Naive thymus-derived CD4-positive, alpha-beta T cell (primary cell): Measurements from ENCODE around the gene TRAPPC13. TPM values are rescaled to one million over a fixed set of nuclear protein-coding genes. Genes with fewer than 3 reads are reported as not detected.

ENCODE experiments used
- ATAC-seq: fragments of 150-1000 bp; cut with Tn5 transposase; 2 replicates; pipeline ENCODE4 v1.10.0; 2021; ENCODE audit warnings: mild to moderate bottlenecking, moderate library complexity
- CTCF ChIA-PET: fragments of 350-600 bp; sonication (Branson Sonifier 250); formaldehyde crosslinking; loops from one replicate; lab custom pipeline; 2021; ENCODE audit warnings: antibody characterized with exemption; lab: Charles Lee
- POLR2A ChIA-PET: fragments of 350-600 bp; sonication (Branson Sonifier 250); formaldehyde crosslinking; loops from one replicate; lab custom pipeline; 2021; ENCODE audit warnings: antibody characterized with exemption, inconsistent platforms; lab: Charles Lee
- DNase-seq, 9 donors: peaks; one replicate each; pipeline versions ENCODE4 v3.0.0 to v3.0.0-alpha.2; 2020 to 2022; ENCODE audit warnings: mixed read lengths in 1 of 9
- H3K27ac ChIP-seq: one replicate; pipeline ENCODE4 v1.7.0; 2013; ENCODE audit warnings: mild to moderate bottlenecking, low read depth, low read length, moderate library complexity
- H3K27me3 ChIP-seq, 2 donors: one replicate each; pipeline ENCODE4 v1.7.0; 2013; ENCODE audit warnings: low read length in 2 of 2, mild to moderate bottlenecking in 2 of 2, moderate library complexity in 2 of 2; ENCODE audit not compliant: control insufficient read depth in 2 of 2, insufficient read depth in 2 of 2
- H3K36me3 ChIP-seq, 3 experiments: 1 replicate in 2 of 3; 2 replicates in 1 of 3; pipeline ENCODE4 v1.7.0; 2013; ENCODE audit warnings: low read length in 3 of 3, mild to moderate bottlenecking in 3 of 3, moderate library complexity in 1 of 3; ENCODE audit not compliant: insufficient read depth in 3 of 3, control insufficient read depth in 2 of 3
- H3K4me1 ChIP-seq, 2 donors: one replicate each; pipeline ENCODE4 v1.7.0; 2013; ENCODE audit warnings: low read length in 2 of 2, mild to moderate bottlenecking in 2 of 2, moderate library complexity in 1 of 2; ENCODE audit not compliant: control insufficient read depth in 2 of 2, insufficient read depth in 2 of 2
- H3K4me3 ChIP-seq: 2 replicates; pipeline ENCODE4 v1.7.0; 2013; ENCODE audit warnings: mild to moderate bottlenecking, low read length
- H3K9me3 ChIP-seq, 3 experiments: 1 replicate in 2 of 3; 2 replicates in 1 of 3; pipeline ENCODE4 v1.7.0; 2013; ENCODE audit warnings: low read length in 3 of 3; ENCODE audit not compliant: control insufficient read depth in 2 of 3
- H3K27ac Mint-ChIP-seq, 9 donors: one replicate each; pipeline ENCODE4 v1.8.0; 2020 to 2022; ENCODE audit warnings: mixed read lengths in 9 of 9, mild to moderate bottlenecking in 8 of 9, moderate library complexity in 5 of 9, inconsistent platforms in 2 of 9
- H3K27me3 Mint-ChIP-seq, 5 donors: one replicate each; pipeline ENCODE4 v1.8.0; 2021 to 2022; ENCODE audit warnings: mixed read lengths in 5 of 5, mild to moderate bottlenecking in 1 of 5
- H3K36me3 Mint-ChIP-seq, 5 donors: one replicate each; pipeline ENCODE4 v1.8.0; 2020 to 2022; ENCODE audit warnings: mixed read lengths in 5 of 5, mild to moderate bottlenecking in 3 of 5, inconsistent platforms in 1 of 5
- H3K4me1 Mint-ChIP-seq, 7 donors: one replicate each; pipeline ENCODE4 v1.8.0; 2020 to 2022; ENCODE audit warnings: mixed read lengths in 7 of 7, mild to moderate bottlenecking in 3 of 7, inconsistent platforms in 1 of 7
- H3K4me3 Mint-ChIP-seq, 10 donors: one replicate each; pipeline ENCODE4 v1.8.0; 2020 to 2022; ENCODE audit warnings: mild to moderate bottlenecking in 10 of 10, mixed read lengths in 10 of 10, moderate library complexity in 6 of 10, inconsistent platforms in 2 of 10
- H3K9me3 Mint-ChIP-seq, 11 donors: one replicate each; pipeline ENCODE4 v1.8.0; 2020 to 2022; ENCODE audit warnings: mixed read lengths in 11 of 11, mild to moderate bottlenecking in 4 of 11, inconsistent platforms in 1 of 11, moderate library complexity in 1 of 11
- intact Hi-C, 2 donors: fragments of 100-400 bp; cut with micrococcal nuclease; formaldehyde crosslinking; loops; one replicate each; pipeline ENCODE4 v1.15.1; 2023
- polyA plus RNA-seq, 2 donors: library from polyadenylated mRNA; unstranded; fragments of 300-500 nt; fragmentation: Illumina TruSeq; gene quantifications; one replicate each; pipeline ENCODE4 v1.2.3, GENCODE V29; 2021
- total RNA-seq, 6 experiments: library from RNA in 5 of 6; stranded (reverse) in 5 of 6; gene quantifications; 1 replicate in 5 of 6; 2 replicates in 1 of 6; pipeline ENCODE4 v1.2.3 and lab custom pipeline; 2021 to 2026

The TRAPPC13 gene
- total and polyA plus RNA-seq, 7 experiments from 2014 or later = 18.2 to 23.1 (median 19.8) TPM

DNA sequence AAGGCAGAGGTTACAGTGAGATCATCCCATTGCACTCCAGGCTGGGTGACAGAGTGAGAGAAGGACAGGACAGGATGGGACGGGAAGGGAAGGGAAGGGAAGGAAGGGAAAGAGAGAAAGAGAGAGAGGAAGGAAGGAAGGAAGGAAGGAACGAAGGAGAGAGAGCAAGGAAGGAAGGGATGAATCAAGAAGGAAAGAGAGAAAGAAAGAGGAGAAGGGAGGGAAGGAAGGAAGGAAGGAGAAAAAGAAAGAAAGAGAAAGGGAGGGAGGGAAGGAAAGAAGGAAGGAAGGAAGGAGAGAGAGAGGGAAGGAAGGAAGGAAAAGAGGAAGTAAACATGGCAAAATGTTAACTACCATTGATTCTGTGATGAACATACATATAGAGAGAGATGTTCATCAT, 68.3 kb downstream of the TRAPPC13 start:
- no peaks in the 10 kb centered on the region for H3K9me3 Mint-ChIP-seq
- H3K4me3 ChIP-seq = no peak overlapping the region
- H3K4me3 Mint-ChIP-seq = peak overlapping the region in 1 of 10 donors; percentile 50
- H3K27ac ChIP-seq = no peak overlapping the region
- H3K36me3 ChIP-seq = peaks cover 0 to 59% (median 4%) of the 10 kb centered on the region in 3 experiments
- H3K27me3 Mint-ChIP-seq = no peaks in the 10 kb centered on the region
- POLR2A ChIA-PET = no interaction called here
- H3K27ac Mint-ChIP-seq = peak overlapping the region in 4 of 9 donors; percentile 13 to 52 (median 31)
- DNase-seq = no peak
- no peak for ATAC-seq
- no peaks in the 10 kb centered on the region for H3K4me1 ChIP-seq
- H3K9me3 ChIP-seq = no peaks in the 10 kb centered on the region
- H3K36me3 Mint-ChIP-seq = peaks cover 6 to 35% (median 27%) of the 10 kb centered on the region in 5 donors
- CTCF ChIA-PET = no interaction called here
- H3K27me3 ChIP-seq = no peaks in the 10 kb centered on the region
- intact Hi-C loops = no loop called here
- peaks cover 0 to 24% (median 17%) of the 10 kb centered on the region in 7 donors for H3K4me1 Mint-ChIP-seq

DNA sequence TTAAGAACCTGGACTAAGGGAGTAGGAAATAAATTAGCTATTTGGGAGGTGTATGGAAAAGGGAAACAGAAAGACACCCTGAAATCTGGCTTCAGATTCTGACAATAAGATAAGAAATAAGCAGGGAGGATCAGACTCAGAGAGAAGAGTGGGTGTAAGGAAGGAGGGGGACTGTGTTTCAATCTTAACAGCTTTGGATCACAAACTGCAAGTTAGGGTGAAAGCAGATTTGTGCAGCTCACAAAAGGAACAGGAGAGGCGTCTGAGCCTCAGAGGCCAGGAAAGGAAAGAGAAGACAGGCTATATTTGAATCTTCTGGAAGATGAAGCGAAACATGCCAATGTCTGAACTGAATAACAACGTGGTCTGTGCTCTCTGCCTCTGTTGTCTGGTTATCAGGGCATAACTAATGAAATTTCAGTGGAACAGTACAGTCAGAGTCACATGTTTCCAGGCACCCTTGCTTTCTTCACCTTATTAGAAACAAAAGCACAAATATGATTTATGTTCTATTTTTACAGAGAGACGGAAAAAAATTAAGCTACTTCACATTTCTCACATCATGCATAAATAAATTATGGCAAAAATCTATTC, 70.4 kb downstream of the TRAPPC13 start:
- H3K4me1 Mint-ChIP-seq = peaks cover 0 to 29% (median 28%) of the 10 kb centered on the region in 7 donors
- no peak overlapping the region for H3K4me3 ChIP-seq
- H3K36me3 Mint-ChIP-seq = peaks cover 15 to 50% (median 41%) of the 10 kb centered on the region in 5 donors
- CTCF ChIA-PET = no interaction called here
- no peak overlapping the region for H3K27ac ChIP-seq
- intact Hi-C loops = no loop called here
- no peaks in the 10 kb centered on the region for H3K4me1 ChIP-seq
- H3K9me3 ChIP-seq = no peaks in the 10 kb centered on the region
- no peaks in the 10 kb centered on the region for H3K9me3 Mint-ChIP-seq
- DNase-seq (no peak), ATAC-seq (no peak)
- H3K27ac Mint-ChIP-seq = no peak overlapping the region
- H3K4me3 Mint-ChIP-seq = no peak overlapping the region
- H3K27me3 ChIP-seq = no peaks in the 10 kb centered on the region
- H3K27me3 Mint-ChIP-seq = no peaks in the 10 kb centered on the region
- POLR2A ChIA-PET = no interaction called here
- H3K36me3 ChIP-seq = peaks cover 4 to 66% (median 10%) of the 10 kb centered on the region in 3 experiments

DNA sequence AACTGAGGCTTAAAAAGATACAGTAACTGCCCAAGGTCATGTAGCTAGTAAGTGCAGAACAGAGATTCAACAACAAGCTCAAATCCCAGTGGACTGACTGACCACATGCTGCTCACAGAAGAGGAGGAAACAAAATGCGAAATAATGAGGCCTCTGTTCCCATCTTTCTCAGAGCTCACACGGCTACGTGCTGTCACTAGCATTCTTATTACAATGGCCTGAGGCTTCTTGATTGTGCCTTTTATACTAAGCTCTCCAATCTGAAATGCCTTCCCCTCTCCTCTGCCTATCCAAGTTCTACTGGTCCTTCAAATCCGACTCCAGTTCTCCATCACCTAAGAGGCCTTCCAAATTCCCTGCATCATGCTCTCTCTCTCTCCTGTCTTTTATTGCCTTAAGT, 71.1 kb downstream of the TRAPPC13 start:
- H3K4me1 ChIP-seq = no peaks in the 10 kb centered on the region
- peaks cover 4 to 61% (median 10%) of the 10 kb centered on the region in 3 experiments for H3K36me3 ChIP-seq
- H3K4me3 Mint-ChIP-seq = no peak overlapping the region
- no peaks in the 10 kb centered on the region for H3K9me3 ChIP-seq
- DNase-seq (no peak), ATAC-seq (no peak)
- H3K36me3 Mint-ChIP-seq = peaks cover 12 to 47% (median 35%) of the 10 kb centered on the region in 5 donors
- no peaks in the 10 kb centered on the region for H3K27me3 ChIP-seq
- POLR2A ChIA-PET = no interaction called here
- CTCF ChIA-PET = no interaction called here
- no peak overlapping the region for H3K27ac Mint-ChIP-seq
- no peak overlapping the region for H3K4me3 ChIP-seq
- H3K27me3 Mint-ChIP-seq = no peaks in the 10 kb centered on the region
- H3K27ac ChIP-seq = no peak overlapping the region
- intact Hi-C loops = no loop called here
- H3K9me3 Mint-ChIP-seq = no peaks in the 10 kb centered on the region
- H3K4me1 Mint-ChIP-seq = peaks cover 0 to 26% (median 22%) of the 10 kb centered on the region in 7 donors

DNA sequence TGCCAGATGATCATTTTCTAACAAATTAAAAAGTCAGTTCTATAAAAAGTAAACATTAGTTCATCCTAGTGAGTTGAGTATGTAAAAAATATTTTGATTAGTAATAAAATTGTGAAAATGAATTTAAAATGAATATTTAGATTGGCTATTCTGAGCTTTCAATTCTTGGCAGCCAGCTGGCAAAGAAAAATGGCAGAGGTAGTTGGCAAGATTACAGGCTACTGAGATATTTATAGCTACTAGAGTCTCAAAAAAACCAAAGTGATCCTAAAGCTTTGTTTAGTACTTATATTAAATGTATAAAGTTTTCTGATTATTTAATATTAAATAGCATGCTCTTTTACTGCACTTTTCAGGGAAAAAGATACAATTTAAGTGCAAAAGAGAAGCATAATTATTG, 72.1 kb downstream of the TRAPPC13 start:
- CTCF ChIA-PET = no interaction called here
- H3K36me3 Mint-ChIP-seq = peaks cover 10 to 45% (median 33%) of the 10 kb centered on the region in 5 donors
- intact Hi-C loops = no loop called here
- no peaks in the 10 kb centered on the region for H3K27me3 Mint-ChIP-seq
- no peak for DNase-seq
- no peak overlapping the region for H3K27ac ChIP-seq
- ATAC-seq = no peak
- no peak overlapping the region for H3K27ac Mint-ChIP-seq
- H3K4me3 Mint-ChIP-seq = no peak overlapping the region
- no peaks in the 10 kb centered on the region for H3K9me3 Mint-ChIP-seq
- no peaks in the 10 kb centered on the region for H3K27me3 ChIP-seq
- H3K4me1 Mint-ChIP-seq = peaks cover 0 to 23% (median 20%) of the 10 kb centered on the region in 7 donors
- POLR2A ChIA-PET = no interaction called here
- no peaks in the 10 kb centered on the region for H3K9me3 ChIP-seq
- no peak overlapping the region for H3K4me3 ChIP-seq
- H3K4me1 ChIP-seq = no peaks in the 10 kb centered on the region
- peaks cover 4 to 64% (median 10%) of the 10 kb centered on the region in 3 experiments for H3K36me3 ChIP-seq

DNA sequence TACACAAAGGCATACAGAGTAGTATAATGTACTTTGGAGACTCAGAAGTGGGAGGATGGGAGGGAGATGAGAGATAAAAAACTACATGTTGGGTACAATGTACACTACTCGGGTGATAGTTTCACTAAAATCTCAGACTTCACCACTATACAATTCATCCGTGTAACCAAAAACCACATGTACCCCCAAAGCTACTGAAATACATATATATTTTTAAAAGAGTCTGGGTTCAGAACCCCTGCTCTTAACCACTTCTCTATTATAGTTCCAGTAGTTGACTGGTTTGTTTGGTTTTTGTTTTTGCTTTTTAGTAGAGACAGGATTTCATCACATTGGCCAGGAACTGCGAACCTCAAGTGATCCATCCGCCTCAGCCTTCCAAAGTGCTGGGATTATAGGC, 74.5 kb downstream of the TRAPPC13 start:
- Mint-ChIP-seq H3K27me3 (no peaks in the 10 kb centered on the region), H3K4me1 (peaks cover 0 to 28% (median 15%) of the 10 kb centered on the region in 7 donors), H3K36me3 (peaks cover 10 to 44% (median 36%) of the 10 kb centered on the region in 5 donors), H3K4me3 (no peak overlapping the region), H3K27ac (no peak overlapping the region), H3K9me3 (no peaks in the 10 kb centered on the region)
- Histone ChIP-seq H3K4me3 (no peak overlapping the region), H3K27me3 (no peaks in the 10 kb centered on the region), H3K4me1 (no peaks in the 10 kb centered on the region), H3K9me3 (no peaks in the 10 kb centered on the region), H3K27ac (no peak overlapping the region), H3K36me3 (peaks cover 11 to 58% (median 15%) of the 10 kb centered on the region in 3 experiments)
- DNase-seq (no peak), ATAC-seq (no peak)
- ChIA-PET POLR2A (no interaction called here), CTCF (no interaction called here)
- intact Hi-C loops = no loop called here

DNA sequence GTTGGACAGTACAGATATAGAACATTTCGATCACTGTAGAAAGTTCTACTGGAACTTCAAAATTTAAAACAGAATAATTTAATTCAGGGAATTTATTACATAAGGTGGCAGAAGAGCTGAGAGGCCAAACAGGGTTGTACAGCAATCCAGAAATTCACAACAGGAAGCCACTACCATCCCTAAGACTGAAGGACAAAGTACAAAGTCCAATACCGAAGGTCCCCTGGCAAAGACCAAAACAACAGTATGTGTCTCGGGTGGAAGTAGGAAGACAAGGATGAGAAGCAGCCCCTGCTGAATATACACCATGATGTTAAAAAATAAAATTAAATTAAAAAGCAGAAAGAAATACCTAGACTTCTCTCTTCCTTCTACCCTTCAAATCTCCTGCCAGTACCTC, 77.2 kb downstream of the TRAPPC13 start:
- Histone ChIP-seq H3K9me3 (no peaks in the 10 kb centered on the region), H3K4me3 (no peak overlapping the region), H3K27ac (no peak overlapping the region), H3K27me3 (no peaks in the 10 kb centered on the region), H3K4me1 (no peaks in the 10 kb centered on the region), H3K36me3 (peaks cover 11 to 53% (median 15%) of the 10 kb centered on the region in 3 experiments)
- no peaks in the 10 kb centered on the region for H3K27me3 Mint-ChIP-seq
- H3K27ac Mint-ChIP-seq = peak overlapping the region in 1 of 9 donors; percentile 15
- ChIA-PET POLR2A (no interaction called here), CTCF (no interaction called here)
- peaks cover 0 to 33% (median 19%) of the 10 kb centered on the region in 7 donors for H3K4me1 Mint-ChIP-seq
- ATAC-seq (no peak), DNase-seq (no peak)
- H3K9me3 Mint-ChIP-seq = no peaks in the 10 kb centered on the region
- no peak overlapping the region for H3K4me3 Mint-ChIP-seq
- peaks cover 10 to 49% (median 44%) of the 10 kb centered on the region in 5 donors for H3K36me3 Mint-ChIP-seq
- intact Hi-C loops = no loop called here
